Measurements from ENCODE around the gene RESF1. TPM values are rescaled to one million over a fixed set of nuclear protein-coding genes. Genes with fewer than 3 reads are reported as not detected.

The RESF1 gene, protein sequence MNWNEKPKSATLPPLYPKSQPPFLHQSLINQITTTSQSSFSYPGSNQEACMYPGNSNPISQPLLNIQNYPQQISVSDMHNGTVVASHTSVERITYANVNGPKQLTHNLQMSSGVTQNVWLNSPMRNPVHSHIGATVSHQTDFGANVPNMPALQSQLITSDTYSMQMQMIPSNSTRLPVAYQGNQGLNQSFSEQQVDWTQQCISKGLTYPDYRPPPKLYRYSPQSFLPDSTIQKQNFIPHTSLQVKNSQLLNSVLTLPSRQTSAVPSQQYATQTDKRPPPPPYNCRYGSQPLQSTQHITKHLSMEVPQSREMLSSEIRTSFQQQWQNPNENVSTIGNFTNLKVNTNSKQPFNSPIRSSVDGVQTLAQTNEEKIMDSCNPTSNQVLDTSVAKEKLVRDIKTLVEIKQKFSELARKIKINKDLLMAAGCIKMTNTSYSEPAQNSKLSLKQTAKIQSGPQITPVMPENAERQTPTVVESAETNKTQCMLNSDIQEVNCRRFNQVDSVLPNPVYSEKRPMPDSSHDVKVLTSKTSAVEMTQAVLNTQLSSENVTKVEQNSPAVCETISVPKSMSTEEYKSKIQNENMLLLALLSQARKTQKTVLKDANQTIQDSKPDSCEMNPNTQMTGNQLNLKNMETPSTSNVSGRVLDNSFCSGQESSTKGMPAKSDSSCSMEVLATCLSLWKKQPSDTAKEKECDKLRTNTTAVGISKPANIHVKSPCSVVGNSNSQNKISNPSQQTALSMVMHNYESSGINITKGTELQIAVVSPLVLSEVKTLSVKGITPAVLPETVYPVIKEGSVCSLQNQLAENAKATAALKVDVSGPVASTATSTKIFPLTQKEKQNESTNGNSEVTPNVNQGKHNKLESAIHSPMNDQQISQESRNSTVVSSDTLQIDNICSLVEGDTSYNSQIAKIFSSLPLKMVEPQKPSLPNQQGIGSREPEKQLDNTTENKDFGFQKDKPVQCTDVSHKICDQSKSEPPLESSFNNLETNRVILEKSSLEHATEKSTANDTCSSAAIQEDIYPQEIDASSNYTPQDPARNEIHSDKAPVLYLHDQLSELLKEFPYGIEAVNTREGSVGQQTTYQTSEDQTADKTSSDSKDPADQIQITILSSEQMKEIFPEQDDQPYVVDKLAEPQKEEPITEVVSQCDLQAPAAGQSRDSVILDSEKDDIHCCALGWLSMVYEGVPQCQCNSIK (N-terminal part only)
- polyA plus RNA-seq, result 100 to 1,000 TPM in 1 of 3 donors, 10 to 100 TPM in 2; 42.0 to 225 (median 59.6) TPM

DNA sequence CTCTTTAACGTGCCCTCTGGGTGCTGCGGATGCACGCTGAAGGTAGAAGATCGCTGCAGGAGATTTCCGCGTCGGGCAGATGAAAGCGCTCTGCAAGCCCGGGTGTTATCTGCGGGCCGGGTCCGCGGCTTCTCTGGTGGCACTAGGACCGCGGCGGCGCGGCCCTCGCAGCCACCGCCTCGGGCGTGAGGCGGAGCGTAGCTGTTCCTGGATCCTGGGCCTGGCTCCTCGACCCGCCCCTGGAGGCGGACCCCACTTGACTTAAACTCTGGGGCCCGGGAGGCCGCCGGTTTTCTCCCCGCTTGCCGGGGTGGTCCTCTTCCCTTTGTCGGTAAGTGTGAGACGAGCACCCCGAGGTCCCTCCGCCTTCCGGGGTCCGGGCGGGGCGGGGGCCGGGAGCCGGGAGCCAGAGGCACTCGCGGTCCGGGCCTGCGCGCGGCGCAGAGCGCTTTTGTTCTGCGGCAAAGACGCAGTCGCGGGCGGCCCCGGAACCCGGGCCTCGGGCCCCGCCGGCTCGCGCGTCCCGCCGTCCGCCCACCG, at the start of gene RESF1:
Gene RESF1, plus strand, starts transcription at position 255 of the 540 bp plus-strand sequence. CDS start 21,541 bp downstream, outside the sequence.
- H3K27ac Mint-ChIP-seq, result peak within 1 kb of the TSS; percentile 91 to 97 (median 96)
- H3K4me3 Mint-ChIP-seq, result peak within 1 kb of the TSS; percentile 93 to 99 (median 97)
- DNase-seq, result peak; percentile 86 to 89 (median 89)
- no peaks in the 10 kb centered on the region for H3K9me3 Mint-ChIP-seq
- peaks cover 7 to 13% (median 10%) of the 10 kb centered on the region in 3 donors for H3K27me3 Mint-ChIP-seq (ENCODE audit: low read depth in 3 of 3)
- H3K4me1 Mint-ChIP-seq, result peaks cover 77 to 89% of the 10 kb centered on the region in 2 donors
- peaks cover 18 to 41% (median 29%) of the 10 kb centered on the region in 3 donors for H3K36me3 Mint-ChIP-seq

GRCh38 chr12:31914927-31915326, 44.3 kb upstream of the RESF1 start:
- no peak overlapping the region for H3K27ac Mint-ChIP-seq
- H3K4me3 Mint-ChIP-seq, result no peak overlapping the region
- H3K27me3 Mint-ChIP-seq (ENCODE audit: low read depth in 3 of 3), result peaks cover 0 to 2% (median 2%) of the 10 kb centered on the region in 3 donors
- peaks cover 0 to 12% (median 5%) of the 10 kb centered on the region in 6 donors for H3K9me3 Mint-ChIP-seq
- H3K36me3 Mint-ChIP-seq, result peaks cover 0 to 7% (median 6%) of the 10 kb centered on the region in 3 donors
- peaks cover 2 to 7% of the 10 kb centered on the region in 2 donors for H3K4me1 Mint-ChIP-seq
- DNase-seq, result no peak

DNA sequence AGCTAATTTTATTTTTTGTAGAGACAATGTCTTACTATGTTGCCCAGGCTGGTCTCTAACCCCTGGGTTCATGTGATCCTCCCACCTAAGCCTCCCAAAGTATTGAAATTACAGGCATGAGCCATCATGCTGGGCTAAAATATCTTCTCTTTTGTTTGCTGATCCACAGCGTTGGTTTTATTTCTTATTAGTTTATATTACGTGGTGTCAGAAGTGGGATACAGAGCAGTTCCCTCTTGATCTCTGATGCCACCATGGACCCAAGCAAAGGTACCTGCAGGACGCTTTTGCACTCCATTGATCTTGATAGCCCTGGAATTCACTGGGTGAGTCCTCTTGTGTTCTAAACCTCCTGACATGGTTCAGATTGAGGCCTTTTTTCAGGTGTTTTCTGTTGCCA, 43.8 kb upstream of the RESF1 start:
- H3K4me3 Mint-ChIP-seq, result no peak overlapping the region
- no peak overlapping the region for H3K27ac Mint-ChIP-seq
- peaks cover 2 to 7% of the 10 kb centered on the region in 2 donors for H3K4me1 Mint-ChIP-seq
- H3K27me3 Mint-ChIP-seq (ENCODE audit: low read depth in 3 of 3), result peaks cover 0 to 2% (median 2%) of the 10 kb centered on the region in 3 donors
- DNase-seq, result no peak
- peaks cover 0 to 7% (median 6%) of the 10 kb centered on the region in 3 donors for H3K36me3 Mint-ChIP-seq
- H3K9me3 Mint-ChIP-seq, result peaks cover 0 to 12% (median 5%) of the 10 kb centered on the region in 6 donors

DNA sequence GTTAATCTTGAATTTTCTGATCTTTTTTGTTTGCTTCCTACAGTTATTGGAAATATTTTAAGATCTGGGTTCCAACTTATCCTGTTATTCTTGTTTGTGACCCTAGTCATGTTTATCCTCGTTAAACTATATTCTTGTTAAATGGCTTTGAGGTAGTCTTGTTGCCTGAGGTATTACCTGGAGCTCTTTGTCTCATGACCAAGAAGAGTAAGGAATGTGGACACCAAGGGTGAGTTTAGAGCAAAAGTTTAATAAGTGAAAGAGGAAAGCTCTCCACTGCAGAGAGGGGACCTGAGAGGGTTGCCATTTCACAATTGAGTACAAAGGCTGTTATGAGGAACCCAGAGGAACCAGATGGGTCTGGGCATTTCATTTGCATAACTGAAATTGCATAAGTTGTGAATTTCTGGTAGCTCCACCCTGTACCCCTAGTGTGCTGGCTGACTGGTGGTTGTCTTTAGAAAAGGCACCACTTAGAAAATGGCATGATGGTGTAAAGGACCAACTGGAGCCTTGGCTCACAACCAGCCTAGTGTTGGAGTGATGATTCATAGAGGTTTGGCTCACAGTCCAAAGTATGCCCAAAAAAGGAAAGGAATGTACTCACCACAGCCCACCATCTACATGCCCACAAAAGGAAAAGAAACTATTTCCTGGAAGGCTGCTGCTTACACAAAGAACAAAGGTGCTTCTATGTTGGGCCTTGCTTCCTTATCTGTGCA, 36.7 kb upstream of the RESF1 start:
- Mint-ChIP-seq H3K36me3 (peaks cover 10 to 15% (median 13%) of the 10 kb centered on the region in 3 donors), H3K9me3 (peaks cover 5 to 26% (median 21%) of the 10 kb centered on the region in 6 donors), H3K27me3 (ENCODE audit: low read depth in 3 of 3) (peaks cover 0 to 4% (median 2%) of the 10 kb centered on the region in 3 donors), H3K4me3 (no peak overlapping the region), H3K4me1 (peaks cover 3 to 7% of the 10 kb centered on the region in 2 donors), H3K27ac (no peak overlapping the region)
- DNase-seq, result no peak

GRCh38 chr12:31923063-31923412, 36.2 kb upstream of the RESF1 start:
- Mint-ChIP-seq H3K27ac (peak overlapping the region in 3 of 6 donors; percentile 5 to 44 (median 13)), H3K4me1 (peaks cover 2 to 6% of the 10 kb centered on the region in 2 donors)

GRCh38 chr12:31928246-31929026, 30.8 kb upstream of the RESF1 start:
- no peak for DNase-seq
- H3K27me3 Mint-ChIP-seq (ENCODE audit: low read depth in 3 of 3), result peaks cover 0 to 18% (median 10%) of the 10 kb centered on the region in 3 donors
- H3K4me3 Mint-ChIP-seq, result no peak overlapping the region
- H3K27ac Mint-ChIP-seq, result peak overlapping the region in 1 of 6 donors; percentile 73
- H3K9me3 Mint-ChIP-seq, result peaks cover 0 to 12% (median 7%) of the 10 kb centered on the region in 6 donors
- peaks cover 47 to 51% of the 10 kb centered on the region in 2 donors for H3K4me1 Mint-ChIP-seq
- peaks cover 1 to 14% (median 6%) of the 10 kb centered on the region in 3 donors for H3K36me3 Mint-ChIP-seq

More at GRCh38 chr12:31923063-31923412, 36.2 kb upstream of the RESF1 start:
- Mint-ChIP-seq H3K36me3 (peaks cover 10 to 15% (median 13%) of the 10 kb centered on the region in 3 donors), H3K9me3 (peaks cover 5 to 26% (median 21%) of the 10 kb centered on the region in 6 donors), H3K27me3 (ENCODE audit: low read depth in 3 of 3) (peaks cover 0 to 4% (median 2%) of the 10 kb centered on the region in 3 donors), H3K4me3 (no peak overlapping the region)
- no peak for DNase-seq

GRCh38 chr12:31929027-31929526, 30.1 kb upstream of the RESF1 start:
- Mint-ChIP-seq H3K4me3 (peak overlapping the region in 1 of 5 donors; percentile 42), H3K27ac (no peak overlapping the region), H3K4me1 (peaks cover 53 to 58% of the 10 kb centered on the region in 2 donors), H3K27me3 (ENCODE audit: low read depth in 3 of 3) (peaks cover 2 to 23% (median 12%) of the 10 kb centered on the region in 3 donors), H3K36me3 (peaks cover 0 to 8% (median 0%) of the 10 kb centered on the region in 3 donors), H3K9me3 (peaks cover 0 to 6% (median under 1%) of the 10 kb centered on the region in 6 donors)
- no peak for DNase-seq

- H3K27me3 Mint-ChIP-seq (ENCODE audit: low read depth in 3 of 3), result peaks cover 8 to 26% (median 8%) of the 10 kb centered on the region in 3 donors
- peak overlapping the region; percentile 58 to 94 (median 78) for H3K27ac Mint-ChIP-seq
- peak; percentile 77 to 78 (median 77) for DNase-seq
- H3K4me1 Mint-ChIP-seq, result peaks cover 64 to 79% of the 10 kb centered on the region in 2 donors
- peak overlapping the region; percentile 57 to 77 (median 71) for H3K4me3 Mint-ChIP-seq
- peaks cover 0 to 18% (median 4%) of the 10 kb centered on the region in 3 donors for H3K36me3 Mint-ChIP-seq
- H3K9me3 Mint-ChIP-seq, result peaks cover 0 to 8% (median 0%) of the 10 kb centered on the region in 6 donors
Measured at GRCh38 chr12:31931796-31932715, 27.2 kb upstream of the RESF1 start.

DNA sequence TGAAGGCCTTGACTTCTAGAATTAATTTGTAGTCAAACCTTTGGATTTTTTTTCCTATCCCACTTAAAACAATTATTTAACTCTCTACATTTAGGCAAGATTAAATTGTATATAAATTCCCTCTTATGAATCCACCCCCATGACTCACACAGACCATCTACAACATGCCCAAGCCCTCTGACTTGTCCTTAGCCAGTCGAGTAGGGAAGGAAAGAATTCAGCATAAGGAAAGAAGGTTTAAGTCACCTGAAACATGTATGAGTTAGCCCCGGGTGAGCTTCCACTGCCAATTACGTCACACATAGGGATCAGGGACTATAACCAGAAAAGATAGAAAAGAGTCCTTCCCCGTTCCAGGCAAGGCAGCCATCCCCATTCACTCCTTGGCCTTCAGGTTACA, 14.9 kb upstream of the RESF1 start:
- DNase-seq, result no peak
- no peaks in the 10 kb centered on the region for H3K27me3 Mint-ChIP-seq (ENCODE audit: low read depth in 3 of 3)
- H3K4me1 Mint-ChIP-seq, result peaks cover 0 to 6% of the 10 kb centered on the region in 2 donors
- H3K36me3 Mint-ChIP-seq, result peaks cover 11 to 39% (median 38%) of the 10 kb centered on the region in 3 donors
- H3K4me3 Mint-ChIP-seq, result no peak overlapping the region
- H3K9me3 Mint-ChIP-seq, result peaks cover 5 to 15% (median 10%) of the 10 kb centered on the region in 6 donors
- H3K27ac Mint-ChIP-seq, result no peak overlapping the region

DNA sequence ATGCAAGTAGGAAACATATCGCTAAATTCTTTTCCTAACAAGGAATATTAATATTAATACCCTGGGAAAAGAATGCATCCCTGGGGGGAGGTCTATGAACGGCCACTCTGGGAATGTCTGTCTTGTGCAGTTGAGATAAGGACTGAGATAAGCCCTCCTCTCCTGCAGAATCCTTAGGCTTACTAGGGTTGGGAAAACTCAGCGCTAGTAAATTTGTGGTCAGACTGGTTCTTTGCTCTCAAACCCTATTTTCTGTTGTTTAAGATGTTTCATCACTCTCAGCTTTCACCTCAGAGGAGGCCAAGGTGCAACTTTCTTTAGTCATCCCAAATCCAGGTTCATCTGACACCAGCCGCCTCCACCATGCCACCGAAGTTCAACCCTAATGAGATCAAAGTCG, 11.2 kb upstream of the RESF1 start:
- H3K27ac Mint-ChIP-seq, result no peak overlapping the region
- DNase-seq, result no peak
- no peak overlapping the region for H3K4me3 Mint-ChIP-seq
- H3K4me1 Mint-ChIP-seq, result peaks cover 12 to 22% of the 10 kb centered on the region in 2 donors
- no peaks in the 10 kb centered on the region for H3K27me3 Mint-ChIP-seq (ENCODE audit: low read depth in 3 of 3)
- peaks cover 11 to 35% (median 33%) of the 10 kb centered on the region in 3 donors for H3K36me3 Mint-ChIP-seq
- peaks cover 2 to 8% (median 5%) of the 10 kb centered on the region in 6 donors for H3K9me3 Mint-ChIP-seq

Data from immature natural killer cell (primary cell).